ENCODE measurements around the gene PGA4.
A peak's percentile ranks its signal among the peaks of the same experiment; 100 is the strongest.
"Not testable (repeated sequence)": the region's sequence is repeated elsewhere in the genome, so short reads cannot be mapped to it uniquely, and the experiment has no call there.

PGA4 gene

DNA sequence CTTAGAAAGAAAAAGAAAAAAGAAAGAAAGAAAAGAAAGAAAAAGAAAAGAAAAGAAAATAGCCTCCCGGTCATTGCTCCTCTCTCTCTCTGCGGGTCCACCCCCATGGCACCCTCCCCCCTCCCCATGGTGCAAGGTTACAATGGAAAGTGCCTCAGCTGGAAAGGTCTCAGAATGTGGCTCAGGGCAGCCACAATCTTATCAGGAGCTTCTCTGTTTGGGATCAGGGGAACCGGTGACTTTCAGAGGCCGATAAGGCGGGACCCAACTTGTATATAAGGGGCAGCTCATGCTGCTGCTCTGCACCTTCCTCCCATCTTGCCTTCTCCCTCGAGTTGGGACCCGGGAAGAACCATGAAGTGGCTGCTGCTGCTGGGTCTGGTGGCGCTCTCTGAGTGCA is at the start of gene PGA4:
TSS of gene PGA4 (plus strand) at position 301 of the 400 bp plus-strand sequence. CDS start at position 355, 54 bp downstream.
- DNase-seq (ENCODE audit: low read depth in 2 of 2), result not testable (repeated sequence)

- DNase-seq (ENCODE audit: low read depth in 2 of 2), result no peak
Measured at GRCh38 chr11:61172356-61172755, 49.8 kb upstream of the PGA4 start.

DNA sequence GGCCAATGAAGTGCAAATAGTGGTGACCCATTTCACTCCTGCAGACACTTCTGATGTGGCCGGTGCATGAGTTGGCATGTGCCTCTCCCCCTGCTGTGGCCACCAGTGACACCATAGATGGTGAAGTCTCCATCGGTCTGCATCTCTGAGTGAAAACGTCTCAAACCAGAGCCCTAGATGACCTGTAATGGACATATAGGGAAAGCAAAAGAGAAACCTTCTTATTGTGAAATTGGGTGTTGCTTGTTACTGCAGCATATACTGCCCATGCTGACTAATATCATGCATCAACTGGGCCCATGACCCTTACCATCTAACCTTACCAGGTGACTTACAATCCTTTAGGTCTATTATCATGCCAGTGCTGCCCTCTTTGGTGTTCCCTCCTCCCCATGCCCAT is 49.3 kb upstream of the PGA4 start:
- no peak for DNase-seq (ENCODE audit: low read depth in 2 of 2)

- DNase-seq (ENCODE audit: low read depth in 2 of 2), result no peak
Measured at GRCh38 chr11:61173456-61173855, 48.7 kb upstream of the PGA4 start.

- no peak for DNase-seq (ENCODE audit: low read depth in 2 of 2)
Measured at GRCh38 chr11:61174273-61174672, 47.9 kb upstream of the PGA4 start.

DNA sequence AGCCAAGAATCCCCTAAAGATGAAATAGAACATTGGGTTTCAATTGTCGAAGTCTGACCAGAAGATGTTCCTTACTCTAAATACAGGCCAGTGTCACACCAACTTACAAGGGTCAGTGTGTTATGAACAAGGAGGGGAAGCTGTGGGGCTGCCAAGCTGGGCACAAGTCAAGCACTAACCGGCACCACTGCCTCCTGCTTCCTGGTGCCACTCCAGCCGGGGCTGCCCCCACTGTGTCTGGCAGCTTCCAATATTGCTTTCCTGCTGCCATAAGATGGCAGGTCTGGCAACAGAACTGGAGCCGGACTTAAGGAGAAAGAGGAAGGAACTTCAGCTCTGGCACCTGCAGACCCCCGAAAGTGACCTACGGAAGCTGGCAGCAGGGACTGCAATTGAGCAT is 47.2 kb upstream of the PGA4 start:
- DNase-seq (ENCODE audit: low read depth in 2 of 2), result no peak

- no peak for DNase-seq (ENCODE audit: low read depth in 2 of 2)
Measured at GRCh38 chr11:61176446-61176845, 45.7 kb upstream of the PGA4 start.

- DNase-seq (ENCODE audit: low read depth in 2 of 2), result not testable (repeated sequence)
Measured at GRCh38 chr11:61180205-61180604, 41.9 kb upstream of the PGA4 start.

GRCh38 chr11:61181489-61181888 is 40.7 kb upstream of the PGA4 start:
- DNase-seq (ENCODE audit: low read depth in 2 of 2), result no peak

GRCh38 chr11:61183645-61184044 is 38.5 kb upstream of the PGA4 start:
- DNase-seq (ENCODE audit: low read depth in 2 of 2), result no peak

DNA sequence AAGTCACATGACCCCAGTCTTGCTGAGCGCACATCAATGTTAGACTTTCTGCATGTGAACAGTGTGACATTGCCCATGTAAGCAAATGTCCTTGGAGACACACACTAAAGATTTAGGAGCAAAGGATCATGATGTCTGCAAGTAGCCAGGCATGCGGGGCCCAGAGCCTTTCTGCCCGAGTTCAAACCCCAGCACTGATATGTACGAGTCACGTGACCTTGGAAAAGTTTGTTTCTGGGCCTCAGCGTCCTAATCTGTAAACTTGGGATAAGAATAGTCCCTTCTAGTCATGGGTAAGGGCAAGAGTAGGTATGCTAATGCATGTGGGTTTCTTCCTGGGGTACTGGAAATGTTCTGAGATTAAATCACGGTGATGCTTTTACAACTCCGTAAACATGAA is 35.6 kb upstream of the PGA4 start:
- DNase-seq (ENCODE audit: low read depth in 2 of 2), result no peak

GRCh38 chr11:61187505-61188130 is 34.5 kb upstream of the PGA4 start:
- DNase-seq (ENCODE audit: low read depth in 2 of 2), result peak; percentile 72 to 79

DNA sequence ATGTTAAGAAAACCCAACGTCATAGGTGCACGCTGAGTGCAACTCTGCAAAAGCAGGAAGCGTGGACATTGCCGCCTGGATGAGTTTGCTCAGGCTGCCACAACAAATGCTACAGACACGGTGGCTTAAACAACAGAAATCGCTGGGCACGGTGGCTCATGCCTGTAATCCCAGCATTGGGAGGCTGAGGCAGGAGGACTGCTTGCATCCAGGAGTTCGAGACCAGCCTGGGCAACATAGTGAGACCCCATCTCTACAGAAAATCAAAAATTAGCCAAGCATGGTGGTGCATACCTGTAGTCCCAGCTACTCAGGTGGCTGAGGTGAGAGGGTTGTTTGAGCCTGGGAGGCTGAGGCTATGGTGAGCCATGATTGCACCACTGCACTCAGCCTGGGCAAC is 32.2 kb upstream of the PGA4 start:
- no peak for DNase-seq (ENCODE audit: low read depth in 2 of 2)

GRCh38 chr11:61193596-61193995 is 28.6 kb upstream of the PGA4 start:
- DNase-seq (ENCODE audit: low read depth in 2 of 2), result no peak

- DNase-seq (ENCODE audit: low read depth in 2 of 2), result no peak
Measured at GRCh38 chr11:61194169-61194671, 27.9 kb upstream of the PGA4 start.

GRCh38 chr11:61194981-61195695 is 27.0 kb upstream of the PGA4 start:
- DNase-seq (ENCODE audit: low read depth in 2 of 2), result no peak

- DNase-seq (ENCODE audit: low read depth in 2 of 2), result no peak
Measured at GRCh38 chr11:61195719-61196118, 26.4 kb upstream of the PGA4 start.

GRCh38 chr11:61198361-61198760 is 23.8 kb upstream of the PGA4 start:
- no peak for DNase-seq (ENCODE audit: low read depth in 2 of 2)

DNA sequence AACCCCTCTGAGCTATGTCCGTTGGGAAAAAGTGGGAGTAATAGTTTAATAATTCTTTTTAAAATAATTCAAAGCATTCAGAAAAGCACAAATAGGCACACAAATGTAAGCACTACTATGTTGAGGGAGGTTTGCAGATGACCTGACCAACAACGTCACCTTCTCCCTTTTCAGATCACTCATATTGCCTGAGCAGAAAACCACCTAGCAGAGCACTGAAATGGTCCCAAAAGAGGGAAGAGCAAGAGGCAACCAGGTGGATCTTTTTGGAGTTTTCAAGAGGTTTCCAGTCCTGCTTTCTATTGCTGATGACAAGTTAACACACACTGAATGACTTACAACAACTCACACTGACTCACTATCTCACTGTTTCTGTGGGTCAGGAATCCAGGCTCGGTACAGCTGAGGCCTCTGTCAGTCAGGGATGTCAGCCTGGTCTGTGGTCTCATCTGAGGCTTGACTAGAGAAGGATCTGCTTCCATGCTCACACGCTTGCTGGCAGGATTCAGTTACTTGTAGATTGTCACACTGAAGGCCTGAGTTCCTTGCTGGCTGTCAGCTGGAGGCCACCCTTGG is 23.1 kb upstream of the PGA4 start:
- no peak for DNase-seq (ENCODE audit: low read depth in 2 of 2)

GRCh38 chr11:61201476-61201875 is 20.7 kb upstream of the PGA4 start:
- DNase-seq (ENCODE audit: low read depth in 2 of 2), result no peak

DNA sequence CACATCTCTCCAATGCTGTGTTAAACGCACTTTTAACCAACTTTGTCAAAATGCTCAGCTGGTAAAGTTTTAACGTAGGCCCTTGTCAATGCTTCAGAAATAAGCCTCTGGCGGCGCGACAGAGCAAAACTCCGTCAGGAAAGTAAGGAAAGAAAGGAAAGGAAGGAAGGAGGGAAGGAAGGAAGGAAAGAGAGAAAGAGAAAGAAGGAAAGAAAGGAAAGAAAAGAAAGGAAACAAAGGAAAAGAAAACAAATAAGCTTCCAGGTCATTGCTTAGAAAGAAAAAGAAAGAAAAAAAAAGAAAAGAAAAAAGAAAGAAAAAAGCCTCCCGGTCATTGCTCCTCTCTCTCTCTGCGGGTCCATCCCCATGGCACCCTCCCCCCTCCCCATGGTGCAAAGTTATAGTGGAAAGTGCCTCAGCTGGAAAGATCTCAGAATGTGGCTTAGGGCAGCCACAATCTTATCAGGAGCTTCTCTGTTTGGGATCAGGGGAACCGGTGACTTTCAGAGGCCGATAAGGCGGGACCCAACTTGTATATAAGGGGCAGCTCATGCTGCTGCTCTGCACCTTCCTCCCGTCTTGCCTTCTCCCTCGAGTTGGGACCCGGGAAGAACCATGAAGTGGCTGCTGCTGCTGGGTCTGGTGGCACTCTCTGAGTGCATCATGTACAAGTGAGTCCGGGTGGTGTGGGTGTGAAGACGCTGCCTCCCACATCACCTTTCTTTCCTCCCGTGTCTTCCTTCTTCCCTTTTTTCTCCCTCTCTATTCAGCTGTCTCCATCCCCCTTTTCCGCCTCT is 19.0 kb upstream of the PGA4 start, which contains the start of gene PGA3:
TSS of gene PGA3 (plus strand) at position 566 of the 797 bp plus-strand sequence. CDS start at position 616, 50 bp downstream.
- DNase-seq (ENCODE audit: low read depth in 2 of 2), result not testable (repeated sequence)

DNA sequence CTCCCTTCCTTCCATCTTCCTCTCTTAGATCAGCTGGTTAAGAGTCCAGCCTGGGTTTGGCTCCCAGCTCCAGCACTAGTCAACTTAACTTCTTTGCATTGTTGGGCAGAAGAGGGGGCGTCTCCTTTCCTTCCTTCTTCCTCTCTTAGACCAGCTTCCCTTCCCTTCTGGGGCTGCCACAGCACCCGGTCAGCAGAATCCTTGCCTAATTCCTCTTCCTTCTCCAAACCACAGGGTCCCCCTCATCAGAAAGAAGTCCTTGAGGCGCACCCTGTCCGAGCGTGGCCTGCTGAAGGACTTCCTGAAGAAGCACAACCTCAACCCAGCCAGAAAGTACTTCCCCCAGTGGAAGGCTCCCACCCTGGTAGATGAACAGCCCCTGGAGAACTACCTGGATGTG is 18.3 kb upstream of the PGA4 start:
- DNase-seq (ENCODE audit: low read depth in 2 of 2), result not testable (repeated sequence)
